GM20000 (cell line): ENCODE results near the gene HDAC4.

Experiments used
- DNase-seq: peaks from one replicate; pipeline ENCODE4 v3.0.0; 2012; ENCODE audit warnings: low spot score
- CTCF ChIP-seq: IDR thresholded peaks from 2 replicates; pipeline ENCODE4 v1.5.1; 2012; ENCODE audit warnings: mild to moderate bottlenecking, control low read depth; ENCODE audit errors: extremely low read depth, missing control alignments

HDAC4 gene

GRCh38 chr2:239204136-239204875, 196.5 kb downstream of the HDAC4 start:
- TF ChIP-seq CTCF, result no peak
- no peak for DNase-seq

- DNase-seq, result no peak
- no peak for TF ChIP-seq CTCF
These were observed 197.2 kb downstream of the HDAC4 start for GRCh38 chr2:239203443-239204135.

DNA sequence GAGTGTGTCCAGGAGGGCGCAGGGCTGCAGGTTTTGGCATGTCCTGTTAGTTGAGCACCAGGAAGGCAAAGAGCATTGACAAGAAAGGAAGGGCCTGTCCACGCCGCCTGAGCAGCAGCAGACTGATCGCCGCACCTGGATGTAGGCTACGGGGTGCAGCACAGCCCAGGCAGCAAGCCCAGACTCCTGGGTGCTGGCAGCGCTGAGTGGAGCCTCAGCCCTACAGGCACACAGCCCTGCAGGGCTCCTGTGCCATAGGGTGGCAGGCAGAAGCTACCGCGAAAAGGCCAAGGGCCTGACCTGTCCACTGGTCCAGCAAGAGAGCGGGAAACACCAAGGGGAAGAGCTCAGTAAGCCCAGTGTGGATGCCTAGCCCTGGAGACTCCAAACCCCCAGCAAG, 198.0 kb downstream of the HDAC4 start:
- DNase-seq, result no peak
- TF ChIP-seq CTCF, result no peak

GRCh38 chr2:239202343-239202742, 198.5 kb downstream of the HDAC4 start:
- no peak for DNase-seq
- TF ChIP-seq CTCF, result no peak

GRCh38 chr2:239201884-239202283, 198.9 kb downstream of the HDAC4 start:
- no peak for TF ChIP-seq CTCF
- no peak for DNase-seq

DNA sequence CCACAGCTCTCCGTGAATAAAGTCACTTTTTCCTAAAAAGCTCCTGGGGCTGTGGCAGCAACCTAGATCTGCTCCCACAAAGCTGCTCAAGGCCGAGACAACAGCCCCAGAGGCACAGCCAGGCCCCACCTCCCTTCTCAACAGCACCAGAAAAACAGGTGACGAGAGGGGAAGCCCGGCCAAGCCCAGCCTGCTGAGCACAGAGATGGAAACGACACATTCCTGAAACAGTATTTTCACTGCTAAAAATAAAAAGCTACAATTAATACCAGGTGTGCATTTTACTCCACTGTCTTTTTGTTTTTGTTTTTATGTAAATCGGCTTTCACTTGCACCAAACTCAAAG, 199.3 kb downstream of the HDAC4 start:
- DNase-seq, result no peak
- no peak for TF ChIP-seq CTCF

DNA sequence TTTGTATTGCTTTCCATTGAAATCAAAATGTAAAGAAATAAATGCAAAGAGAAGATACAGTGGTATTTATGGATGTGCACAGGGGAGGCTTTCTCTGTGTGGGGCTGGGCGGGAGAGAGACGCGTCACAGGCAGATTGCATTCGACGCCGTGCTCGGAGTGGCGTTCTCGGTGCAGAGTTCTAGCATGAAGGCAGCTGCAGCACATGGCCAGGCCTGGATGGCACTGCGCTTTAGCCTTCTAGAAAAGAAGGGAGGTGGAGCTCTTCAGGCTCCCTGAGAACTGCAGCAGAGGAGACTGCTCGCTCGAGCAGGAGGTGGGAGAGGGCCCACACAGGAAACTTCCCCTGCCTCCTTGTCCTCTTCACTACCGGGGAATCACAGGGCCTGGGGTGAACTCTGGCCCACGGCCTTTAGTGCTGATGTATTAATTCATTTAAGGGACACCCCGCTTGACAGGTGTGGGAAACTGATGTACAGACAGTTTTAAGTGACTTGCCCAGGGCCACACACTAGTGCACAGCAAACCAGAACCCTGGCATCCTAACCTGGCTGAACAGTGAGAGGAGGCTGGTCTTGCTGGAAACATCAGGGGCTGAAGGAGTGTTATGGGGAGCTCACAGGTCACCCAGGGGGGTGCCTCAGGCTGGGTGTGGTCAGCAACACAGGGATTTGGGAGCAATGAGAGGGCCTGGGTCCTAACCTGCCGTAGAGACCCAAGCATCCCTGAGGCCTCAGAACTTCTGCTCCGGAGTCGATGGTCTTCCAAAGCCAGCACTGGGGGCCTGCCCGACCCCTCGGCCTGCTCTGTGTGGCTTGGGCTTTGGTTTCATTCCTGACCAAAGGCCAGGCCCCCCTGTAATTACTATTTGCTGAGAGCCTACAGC, 199.9 kb downstream of the HDAC4 start:
- no peak for TF ChIP-seq CTCF
- DNase-seq, result no peak
